Neural cell (in vitro differentiated cells): Measurements from ENCODE around the gene SLC22A6. TPM values are rescaled to one million over a fixed set of nuclear protein-coding genes. Genes with fewer than 3 reads are reported as not detected.

ENCODE experiments used
- H2AFZ ChIP-seq: fragments of 200-600, 300-800 bp; sonication (generic), shearing (Covaris generic); 2 replicates; pipeline ENCODE4 v1.6.0; 2014; ENCODE audit warnings: low read depth, mild to moderate bottlenecking, antibody characterized with exemption, low read length, moderate library complexity
- H3F3A ChIP-seq: fragments of 200-600 bp; shearing (Covaris generic); 2 replicates; pipeline ENCODE4 v1.6.1; 2016; ENCODE audit warnings: mild to moderate bottlenecking, moderate library complexity, mixed read lengths, antibody characterized with exemption, low read length; ENCODE audit not compliant: insufficient read depth, poor library complexity, severe bottlenecking
- H3K27ac ChIP-seq: fragments of 200-600, 300-800 bp; sonication (generic), shearing (Covaris generic); 2 replicates; pipeline ENCODE4 v1.5.1; 2014; ENCODE audit warnings: mild to moderate bottlenecking, low read length, moderate library complexity
- H3K27me3 ChIP-seq: fragments of 300-800, 200-600 bp; sonication (generic), shearing (Covaris generic); 2 replicates; pipeline ENCODE4 v1.6.0; 2014; ENCODE audit warnings: mild to moderate bottlenecking, low read depth, low read length, moderate library complexity; ENCODE audit not compliant: insufficient read depth
- H3K36me3 ChIP-seq: fragments of 300-800, 200-600 bp; sonication (generic), shearing (Covaris generic); 2 replicates; pipeline ENCODE4 v1.5.1; 2014; ENCODE audit warnings: mild to moderate bottlenecking, antibody characterized with exemption, low read length, moderate library complexity; ENCODE audit not compliant: insufficient read depth
- H3K4me2 ChIP-seq: fragments of 300-800, 200-600 bp; sonication (generic), shearing (Covaris generic); 2 replicates; pipeline ENCODE4 v1.6.0; 2014; ENCODE audit warnings: mild to moderate bottlenecking, low read length
- H3K4me3 ChIP-seq: fragments of 300-800, 200-600 bp; sonication (generic), shearing (Covaris generic); 2 replicates; pipeline ENCODE4 v1.5.1; 2014; ENCODE audit warnings: mild to moderate bottlenecking, low read length, moderate library complexity
- H3K79me2 ChIP-seq: fragments of 200-600 bp; shearing (Covaris generic); replicated peaks from 2 replicates; pipeline ENCODE4 v1.6.0; 2014; ENCODE audit warnings: mild to moderate bottlenecking, low read length, moderate library complexity; ENCODE audit not compliant: insufficient read depth
- H3K9ac ChIP-seq: fragments of 300-800, 200-600 bp; sonication (generic), shearing (Covaris generic); 2 replicates; pipeline ENCODE4 v1.6.1; 2016; ENCODE audit warnings: mild to moderate bottlenecking, low read length, mixed read lengths
- H3K9me2 ChIP-seq: fragments of 200-600 bp; shearing (Covaris generic); 2 replicates; pipeline ENCODE4 v1.6.1; 2016; ENCODE audit warnings: mild to moderate bottlenecking, low read length, mixed read lengths; ENCODE audit not compliant: insufficient read depth
- H3K9me3 ChIP-seq: fragments of 200-600, 300-800 bp; sonication (generic), shearing (Covaris generic); 2 replicates; pipeline ENCODE4 v1.6.1; 2016; ENCODE audit warnings: mild to moderate bottlenecking, mixed run types, low read length, moderate library complexity, mixed read lengths
- H4K20me1 ChIP-seq: fragments of 200-600 bp; shearing (Covaris generic); 2 replicates; pipeline ENCODE4 v1.6.1; 2016; ENCODE audit warnings: mild to moderate bottlenecking, mixed run types; ENCODE audit not compliant: insufficient read depth
- CTCF ChIP-seq: fragments of 450-650 bp; IDR thresholded peaks from 2 replicates; pipeline ENCODE4 v1.5.1; 2014; ENCODE audit warnings: antibody characterized with exemption, mild to moderate bottlenecking, moderate library complexity; ENCODE audit not compliant: poor library complexity, severe bottlenecking
- EP300 ChIP-seq: fragments of 450-650 bp; conservative IDR thresholded peaks from 2 replicates; pipeline ENCODE4 v1.6.1; 2014; ENCODE audit warnings: antibody characterized with exemption, mild to moderate bottlenecking, moderate library complexity; ENCODE audit not compliant: poor library complexity, severe bottlenecking
- EZH2 ChIP-seq: fragments of 200-600, 300-800 bp; shearing (Covaris generic), sonication (generic); IDR thresholded peaks from 2 replicates; pipeline ENCODE4 v1.6.1; 2014; ENCODE audit warnings: antibody characterized with exemption, low read length, borderline replicate concordance, mild to moderate bottlenecking; ENCODE audit not compliant: insufficient read depth, poor library complexity, severe bottlenecking
- MXI1 ChIP-seq: fragments of 450-650 bp; conservative IDR thresholded peaks from 2 replicates; pipeline ENCODE4 v1.6.1; 2014; ENCODE audit warnings: antibody characterized with exemption, mild to moderate bottlenecking; ENCODE audit not compliant: poor library complexity, severe bottlenecking
- POLR2AphosphoS5 ChIP-seq: IDR thresholded peaks from 2 replicates; pipeline ENCODE4 v1.6.1; 2012
- RAD21 ChIP-seq: fragments of 450-650 bp; conservative IDR thresholded peaks from 2 replicates; pipeline ENCODE4 v1.6.1; 2014; ENCODE audit warnings: antibody characterized with exemption, mild to moderate bottlenecking, moderate library complexity
- REST ChIP-seq: IDR thresholded peaks from 2 replicates; pipeline ENCODE4 v1.6.1; 2012; ENCODE audit warnings: borderline replicate concordance
- SMC3 ChIP-seq: fragments of 450-650 bp; conservative IDR thresholded peaks from 2 replicates; pipeline ENCODE4 v1.6.1; 2014; ENCODE audit warnings: antibody characterized with exemption, mild to moderate bottlenecking, moderate library complexity; ENCODE audit not compliant: poor library complexity
- TAF1 ChIP-seq: IDR thresholded peaks from 2 replicates; pipeline ENCODE4 v1.6.1; 2012; ENCODE audit warnings: low read depth
- polyA plus RNA-seq: library from polyadenylated mRNA; depleted of rRNA; stranded (reverse); fragments of >200 nt; gene quantifications from 2 replicates; pipeline ENCODE4 v1.2.3, GENCODE V29; 2014

Gene SLC22A6
- polyA plus RNA-seq, 1 donor from 2014 or later, result not detected

- no peaks in the 10 kb centered on the region for H3K27me3 ChIP-seq
- no peaks in the 10 kb centered on the region for H3F3A ChIP-seq
- H2AFZ ChIP-seq, result no peak overlapping the region
- no peak for TF ChIP-seq TAF1
- H3K27ac ChIP-seq, result no peak overlapping the region
- H3K9me3 ChIP-seq, result no peaks in the 10 kb centered on the region
- no peak overlapping the region for H3K4me2 ChIP-seq
- H3K4me3 ChIP-seq, result no peak overlapping the region
- no peak overlapping the region for H3K9ac ChIP-seq
- no peaks in the 10 kb centered on the region for H3K79me2 ChIP-seq
- no peaks in the 10 kb centered on the region for H3K36me3 ChIP-seq
- no peaks in the 10 kb centered on the region for H3K9me2 ChIP-seq
- no peaks in the 10 kb centered on the region for H4K20me1 ChIP-seq
Observed at GRCh38 chr11:62965574-62965973, 19.2 kb downstream of the SLC22A6 start.

GRCh38 chr11:62962391-62962790 is 22.4 kb downstream of the SLC22A6 start:
- Histone ChIP-seq H4K20me1 (no peaks in the 10 kb centered on the region), H2AFZ (no peak overlapping the region), H3K4me2 (no peak overlapping the region), H3K4me3 (no peak overlapping the region), H3K9me2 (no peaks in the 10 kb centered on the region), H3K27ac (no peak overlapping the region), H3K9ac (no peak overlapping the region), H3F3A (no peaks in the 10 kb centered on the region), H3K27me3 (no peaks in the 10 kb centered on the region), H3K36me3 (no peaks in the 10 kb centered on the region), H3K79me2 (no peaks in the 10 kb centered on the region), H3K9me3 (no peaks in the 10 kb centered on the region)
- no peak for TF ChIP-seq EZH2
- TF ChIP-seq RAD21, result no peak
- TF ChIP-seq EP300, result no peak
- TF ChIP-seq MXI1, result no peak
- TF ChIP-seq CTCF, result no peak
- TF ChIP-seq SMC3, result no peak
- TF ChIP-seq TAF1, result no peak
- TF ChIP-seq POLR2AphosphoS5, result no peak
- TF ChIP-seq REST, result no peak

GRCh38 chr11:62961017-62961570 is 23.7 kb downstream of the SLC22A6 start:
- TF ChIP-seq POLR2AphosphoS5 (no peak), SMC3 (no peak), TAF1 (no peak), CTCF (no peak), MXI1 (no peak), REST (no peak), EP300 (no peak), RAD21 (no peak), EZH2 (no peak)

More at GRCh38 chr11:62961017-62961570, 23.7 kb downstream of the SLC22A6 start:
- Histone ChIP-seq H3K27me3 (no peaks in the 10 kb centered on the region), H3F3A (no peaks in the 10 kb centered on the region), H3K9me2 (no peaks in the 10 kb centered on the region), H2AFZ (no peak overlapping the region), H3K9ac (no peak overlapping the region), H3K79me2 (no peaks in the 10 kb centered on the region), H3K27ac (no peak overlapping the region), H3K4me2 (no peak overlapping the region), H3K9me3 (no peaks in the 10 kb centered on the region), H3K4me3 (no peak overlapping the region), H4K20me1 (no peaks in the 10 kb centered on the region), H3K36me3 (no peaks in the 10 kb centered on the region)
